Measurements from ENCODE around the gene TBC1D2B. TPM values are rescaled to one million over a fixed set of nuclear protein-coding genes. Genes with fewer than 3 reads are reported as not detected.
"Not testable (repeated sequence)": the region's sequence is repeated elsewhere in the genome, so short reads cannot be mapped to it uniquely, and the experiment has no call there.

Gene TBC1D2B
- polyA plus RNA-seq, 1 donor (not counting 4 experiments of a cell fraction or from before 2014, with no cell fraction given): 27.0 TPM

DNA sequence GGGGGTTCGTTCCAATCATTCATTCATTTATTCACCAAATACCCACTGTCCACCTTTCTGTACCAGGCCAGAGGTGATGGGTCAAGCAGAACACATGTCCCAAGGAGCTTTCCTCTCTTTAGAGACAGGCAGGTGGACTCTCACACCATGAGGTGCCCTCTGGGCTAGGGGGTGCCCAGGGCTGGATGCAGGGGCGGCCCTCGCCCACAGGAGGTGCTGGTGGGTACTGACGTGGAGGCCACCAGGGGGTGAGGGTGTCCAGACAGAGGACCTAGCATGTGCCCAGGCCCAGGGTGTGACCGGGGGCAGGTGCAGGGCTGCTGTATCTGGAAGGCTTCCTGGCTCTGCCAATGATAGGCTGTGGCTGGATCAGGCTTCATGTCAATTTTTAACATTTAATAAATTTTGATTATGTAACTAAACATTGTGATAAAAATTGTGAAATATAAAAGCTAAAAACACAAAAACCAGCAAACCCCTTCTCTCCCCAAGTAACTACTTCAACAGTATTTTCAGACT is 124.5 kb downstream of the TBC1D2B start:
- H3K9me3 ChIP-seq (ENCODE audit: control insufficient read depth, low read depth, low read length); dilution Hi-C loops (cut with MboI; ENCODE audit: extremely low pct_ligation_motif_present, low sequenced_read_pairs); FAIRE-seq: not testable (repeated sequence)

DNA sequence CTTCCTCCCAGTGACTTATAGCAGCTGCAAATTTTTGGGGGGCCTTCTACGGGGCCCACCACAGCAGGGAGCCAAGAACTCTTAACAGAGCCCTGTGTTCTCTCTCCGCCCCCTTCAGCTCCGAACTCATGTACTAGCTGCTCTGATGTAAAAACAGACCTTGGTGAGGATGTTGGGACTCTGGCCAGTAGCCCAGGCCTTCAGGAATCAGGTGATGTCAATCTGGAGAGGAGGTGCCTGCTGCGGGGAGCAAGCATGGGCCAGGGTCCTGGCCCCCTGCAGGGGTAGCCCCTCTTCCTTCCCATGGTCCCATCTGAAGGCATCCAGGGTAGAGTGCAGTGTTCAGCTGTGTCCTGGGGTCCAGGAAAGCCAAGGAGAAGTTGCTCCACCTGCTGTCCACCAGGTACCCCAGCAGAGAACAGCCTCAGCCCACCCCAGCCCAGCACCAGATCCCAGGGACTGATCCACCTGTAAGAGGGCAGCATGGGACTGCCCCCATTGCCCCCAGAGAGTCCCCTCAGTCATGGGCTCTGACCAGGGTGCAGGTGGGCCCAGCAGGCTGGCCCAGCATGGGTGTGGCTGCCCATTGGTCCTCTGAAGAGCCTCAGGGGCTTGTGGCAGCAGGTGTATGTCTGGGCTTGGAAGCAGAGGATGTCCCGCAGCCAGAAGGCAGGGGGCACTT is 126.3 kb downstream of the TBC1D2B start:
- dilution Hi-C loops (cut with MboI; ENCODE audit: extremely low pct_ligation_motif_present, low sequenced_read_pairs); H3K9me1 ChIP-seq (ENCODE audit: control insufficient read depth, extremely low read depth, insufficient read depth, low read length); H3K27me3 ChIP-seq (ENCODE audit: control insufficient read depth, extremely low read depth, insufficient read depth, low read length); H3K9ac ChIP-seq (ENCODE audit: control insufficient read depth, extremely low read depth, insufficient read depth, low read length); DNase-seq (ENCODE audit: low read depth, low spot score); H4K20me1 ChIP-seq (ENCODE audit: control insufficient read depth, extremely low read depth, insufficient read depth, low read length); H3K9me3 ChIP-seq (ENCODE audit: control insufficient read depth, low read depth, low read length); H3K4me2 ChIP-seq (ENCODE audit: control insufficient read depth, extremely low read depth, insufficient read depth, low read depth, low read length); H3K79me2 ChIP-seq (ENCODE audit: control insufficient read depth, insufficient read depth, low read length); H2AFZ ChIP-seq (ENCODE audit: control insufficient read depth, low read length); H3K4me3 ChIP-seq (ENCODE audit: control insufficient read depth in 2 of 3, extremely low read depth in 1 of 3, insufficient read depth in 2 of 3, low read depth in 1 of 3, low read length in 3 of 3); H3K27ac ChIP-seq (ENCODE audit: control insufficient read depth, insufficient read depth, low read length); H3K36me3 ChIP-seq (ENCODE audit: control insufficient read depth in 2 of 2, extremely low read depth in 1 of 2, insufficient read depth in 2 of 2, low read length in 2 of 2); FAIRE-seq; H3K4me1 ChIP-seq (ENCODE audit: control insufficient read depth, extremely low read depth, insufficient read depth, low read length): not testable (repeated sequence)

More for the DNA sequence above, 124.5 kb downstream of the TBC1D2B start:
- not testable (repeated sequence) for H4K20me1 ChIP-seq (ENCODE audit: control insufficient read depth, extremely low read depth, insufficient read depth, low read length); H3K4me3 ChIP-seq (ENCODE audit: control insufficient read depth in 2 of 3, extremely low read depth in 1 of 3, insufficient read depth in 2 of 3, low read depth in 1 of 3, low read length in 3 of 3); H3K4me1 ChIP-seq (ENCODE audit: control insufficient read depth, extremely low read depth, insufficient read depth, low read length); H3K79me2 ChIP-seq (ENCODE audit: control insufficient read depth, insufficient read depth, low read length); H2AFZ ChIP-seq (ENCODE audit: control insufficient read depth, low read length); H3K36me3 ChIP-seq (ENCODE audit: control insufficient read depth in 2 of 2, extremely low read depth in 1 of 2, insufficient read depth in 2 of 2, low read length in 2 of 2); H3K27ac ChIP-seq (ENCODE audit: control insufficient read depth, insufficient read depth, low read length); H3K9me1 ChIP-seq (ENCODE audit: control insufficient read depth, extremely low read depth, insufficient read depth, low read length); DNase-seq (ENCODE audit: low read depth, low spot score); H3K27me3 ChIP-seq (ENCODE audit: control insufficient read depth, extremely low read depth, insufficient read depth, low read length); H3K9ac ChIP-seq (ENCODE audit: control insufficient read depth, extremely low read depth, insufficient read depth, low read length); H3K4me2 ChIP-seq (ENCODE audit: control insufficient read depth, extremely low read depth, insufficient read depth, low read depth, low read length)

DNA sequence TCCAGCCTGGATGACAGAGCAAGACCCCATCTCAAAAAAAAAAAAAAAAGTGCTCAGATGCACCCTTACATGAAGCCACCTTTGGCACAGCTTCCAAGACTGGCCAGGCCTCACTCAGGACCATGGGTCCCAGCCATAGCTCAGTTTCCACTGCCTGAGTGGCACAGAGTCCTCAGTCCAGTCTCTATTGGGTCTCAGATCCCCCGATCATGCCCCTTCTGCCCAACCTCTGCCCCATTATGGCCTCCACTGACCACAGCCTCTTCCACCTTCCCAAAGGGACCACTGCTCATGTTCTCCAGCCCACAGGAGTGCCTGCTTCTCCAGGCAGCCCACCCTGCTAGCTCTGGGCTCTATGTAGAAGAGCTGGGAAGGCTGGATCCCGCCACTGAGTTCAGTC is 127.0 kb downstream of the TBC1D2B start:
- H4K20me1 ChIP-seq (ENCODE audit: control insufficient read depth, extremely low read depth, insufficient read depth, low read length); H3K27ac ChIP-seq (ENCODE audit: control insufficient read depth, insufficient read depth, low read length); H3K36me3 ChIP-seq (ENCODE audit: control insufficient read depth in 2 of 2, extremely low read depth in 1 of 2, insufficient read depth in 2 of 2, low read length in 2 of 2); H3K9me3 ChIP-seq (ENCODE audit: control insufficient read depth, low read depth, low read length); H3K4me2 ChIP-seq (ENCODE audit: control insufficient read depth, extremely low read depth, insufficient read depth, low read depth, low read length); FAIRE-seq; H2AFZ ChIP-seq (ENCODE audit: control insufficient read depth, low read length); H3K79me2 ChIP-seq (ENCODE audit: control insufficient read depth, insufficient read depth, low read length); DNase-seq (ENCODE audit: low read depth, low spot score); H3K4me1 ChIP-seq (ENCODE audit: control insufficient read depth, extremely low read depth, insufficient read depth, low read length); H3K27me3 ChIP-seq (ENCODE audit: control insufficient read depth, extremely low read depth, insufficient read depth, low read length); H3K4me3 ChIP-seq (ENCODE audit: control insufficient read depth in 2 of 3, extremely low read depth in 1 of 3, insufficient read depth in 2 of 3, low read depth in 1 of 3, low read length in 3 of 3); H3K9me1 ChIP-seq (ENCODE audit: control insufficient read depth, extremely low read depth, insufficient read depth, low read length); dilution Hi-C loops (cut with MboI; ENCODE audit: extremely low pct_ligation_motif_present, low sequenced_read_pairs); H3K9ac ChIP-seq (ENCODE audit: control insufficient read depth, extremely low read depth, insufficient read depth, low read length): not testable (repeated sequence)

Measured in keratinocyte (primary cell).